GM18520 (cell line): Measurements from ENCODE around the gene FERMT1.
"Not testable (repeated sequence)": the region's sequence is repeated elsewhere in the genome, so short reads cannot be mapped to it uniquely, and the experiment has no call there.

Experiments
- ATAC-seq: cut with Tn5 transposase; IDR thresholded peaks from one replicate; pipeline ENCODE4 v1.9.1; 2021; ENCODE audit not compliant: unreplicated experiment

Gene FERMT1

GRCh38 chr20:6115221-6115895 lies 7.5 kb downstream of the FERMT1 start:
- no peak for ATAC-seq

- ATAC-seq, result no peak
Observed at GRCh38 chr20:6114696-6115095, 8.1 kb downstream of the FERMT1 start.

GRCh38 chr20:6113951-6114350 lies 8.9 kb downstream of the FERMT1 start:
- no peak for ATAC-seq

GRCh38 chr20:6112965-6113364 lies 9.9 kb downstream of the FERMT1 start:
- not testable (repeated sequence) for ATAC-seq

- no peak for ATAC-seq
Observed at GRCh38 chr20:6108330-6108729, 14.5 kb downstream of the FERMT1 start.

GRCh38 chr20:6104493-6105188 lies 18.2 kb downstream of the FERMT1 start:
- no peak for ATAC-seq

- ATAC-seq, result no peak
Observed at GRCh38 chr20:6103301-6103700, 19.5 kb downstream of the FERMT1 start.

GRCh38 chr20:6101346-6101745 lies 21.5 kb downstream of the FERMT1 start:
- ATAC-seq, result no peak

GRCh38 chr20:6100246-6100645 lies 22.6 kb downstream of the FERMT1 start:
- no peak for ATAC-seq

GRCh38 chr20:6099819-6100218 lies 23.0 kb downstream of the FERMT1 start:
- no peak for ATAC-seq

GRCh38 chr20:6095409-6095808 lies 27.4 kb downstream of the FERMT1 start:
- no peak for ATAC-seq

GRCh38 chr20:6094565-6094964 lies 28.3 kb downstream of the FERMT1 start:
- no peak for ATAC-seq

GRCh38 chr20:6094063-6094462 lies 28.8 kb downstream of the FERMT1 start:
- ATAC-seq, result no peak

- no peak for ATAC-seq
Observed at GRCh38 chr20:6091661-6092060, 31.2 kb downstream of the FERMT1 start.

- ATAC-seq, result no peak
Observed at GRCh38 chr20:6086868-6087267, 36.0 kb downstream of the FERMT1 start.

GRCh38 chr20:6083926-6084325 lies 38.9 kb downstream of the FERMT1 start:
- no peak for ATAC-seq

GRCh38 chr20:6081236-6081635 lies 41.6 kb downstream of the FERMT1 start:
- ATAC-seq, result no peak

GRCh38 chr20:6079016-6079415 lies 43.8 kb downstream of the FERMT1 start:
- ATAC-seq, result no peak

GRCh38 chr20:6075428-6076219 lies 47.2 kb downstream of the FERMT1 start:
- ATAC-seq, result no peak

GRCh38 chr20:6074784-6075183 lies 48.0 kb downstream of the FERMT1 start:
- no peak for ATAC-seq

- no peak for ATAC-seq
Observed at GRCh38 chr20:6074145-6074561, 48.7 kb downstream of the FERMT1 start.
